Stimulated activated naive CD4-positive, alpha-beta T cell (primary cell): ENCODE measurements around the gene BCR.
"Not testable (repeated sequence)": the region's sequence is repeated elsewhere in the genome, so short reads cannot be mapped to it uniquely, and the experiment has no call there.

ENCODE experiments used
- DNase-seq, 6 experiments: peaks; one replicate each; lab custom pipeline; 2025; lab: John Stamatoyannopoulos, UW

BCR gene

DNA sequence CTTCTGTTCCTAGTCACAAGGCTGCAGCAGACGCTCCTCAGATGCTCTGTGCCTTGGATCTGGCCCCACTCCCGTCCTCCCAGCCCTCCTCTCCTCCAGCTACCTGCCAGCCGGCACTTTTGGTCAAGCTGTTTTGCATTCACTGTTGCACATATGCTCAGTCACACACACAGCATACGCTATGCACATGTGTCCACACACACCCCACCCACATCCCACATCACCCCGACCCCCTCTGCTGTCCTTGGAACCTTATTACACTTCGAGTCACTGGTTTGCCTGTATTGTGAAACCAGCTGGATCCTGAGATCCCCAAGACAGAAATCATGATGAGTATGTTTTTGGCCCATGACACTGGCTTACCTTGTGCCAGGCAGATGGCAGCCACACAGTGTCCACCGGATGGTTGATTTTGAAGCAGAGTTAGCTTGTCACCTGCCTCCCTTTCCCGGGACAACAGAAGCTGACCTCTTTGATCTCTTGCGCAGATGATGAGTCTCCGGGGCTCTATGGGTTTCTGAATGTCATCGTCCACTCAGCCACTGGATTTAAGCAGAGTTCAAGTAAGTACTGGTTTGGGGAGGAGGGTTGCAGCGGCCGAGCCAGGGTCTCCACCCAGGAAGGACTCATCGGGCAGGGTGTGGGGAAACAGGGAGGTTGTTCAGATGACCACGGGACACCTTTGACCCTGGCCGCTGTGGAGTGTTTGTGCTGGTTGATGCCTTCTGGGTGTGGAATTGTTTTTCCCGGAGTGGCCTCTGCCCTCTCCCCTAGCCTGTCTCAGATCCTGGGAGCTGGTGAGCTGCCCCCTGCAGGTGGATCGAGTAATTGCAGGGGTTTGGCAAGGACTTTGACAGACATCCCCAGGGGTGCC, 109.8 kb downstream of the BCR start:
- peak; percentile 7 to 58 (median 42) for DNase-seq

DNA sequence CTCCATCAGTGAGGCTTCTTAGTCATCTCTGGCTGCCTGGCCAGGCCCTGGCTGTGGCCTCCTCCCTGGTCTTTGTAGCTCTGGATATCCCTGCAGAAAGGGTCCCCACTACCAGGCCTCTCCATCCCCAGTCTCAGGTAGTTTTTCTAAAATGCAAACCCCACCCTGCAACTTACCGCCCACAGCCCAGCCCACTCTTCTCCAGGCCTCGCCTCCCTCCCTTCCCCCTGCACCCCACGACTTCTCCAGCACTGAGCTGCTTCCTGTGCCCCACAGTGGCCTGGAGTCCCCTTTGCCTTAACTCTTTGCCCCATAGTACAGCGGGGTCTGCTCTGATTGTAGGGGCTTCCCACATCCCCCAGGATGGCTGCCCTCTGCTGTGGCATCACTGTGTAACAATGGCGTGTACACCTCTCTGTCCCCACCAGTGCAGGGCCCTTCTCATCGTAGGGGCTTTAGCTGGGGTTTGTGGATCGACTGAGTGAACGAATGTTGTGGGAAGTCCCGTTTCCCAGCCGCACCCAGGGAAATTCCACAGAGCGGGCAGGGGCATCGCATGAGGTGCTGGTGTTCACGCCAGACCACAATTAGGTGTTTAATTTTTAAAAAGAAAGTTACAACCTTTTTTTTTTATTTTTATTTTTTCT, 111.6 kb downstream of the BCR start:
- no peak for DNase-seq

DNA sequence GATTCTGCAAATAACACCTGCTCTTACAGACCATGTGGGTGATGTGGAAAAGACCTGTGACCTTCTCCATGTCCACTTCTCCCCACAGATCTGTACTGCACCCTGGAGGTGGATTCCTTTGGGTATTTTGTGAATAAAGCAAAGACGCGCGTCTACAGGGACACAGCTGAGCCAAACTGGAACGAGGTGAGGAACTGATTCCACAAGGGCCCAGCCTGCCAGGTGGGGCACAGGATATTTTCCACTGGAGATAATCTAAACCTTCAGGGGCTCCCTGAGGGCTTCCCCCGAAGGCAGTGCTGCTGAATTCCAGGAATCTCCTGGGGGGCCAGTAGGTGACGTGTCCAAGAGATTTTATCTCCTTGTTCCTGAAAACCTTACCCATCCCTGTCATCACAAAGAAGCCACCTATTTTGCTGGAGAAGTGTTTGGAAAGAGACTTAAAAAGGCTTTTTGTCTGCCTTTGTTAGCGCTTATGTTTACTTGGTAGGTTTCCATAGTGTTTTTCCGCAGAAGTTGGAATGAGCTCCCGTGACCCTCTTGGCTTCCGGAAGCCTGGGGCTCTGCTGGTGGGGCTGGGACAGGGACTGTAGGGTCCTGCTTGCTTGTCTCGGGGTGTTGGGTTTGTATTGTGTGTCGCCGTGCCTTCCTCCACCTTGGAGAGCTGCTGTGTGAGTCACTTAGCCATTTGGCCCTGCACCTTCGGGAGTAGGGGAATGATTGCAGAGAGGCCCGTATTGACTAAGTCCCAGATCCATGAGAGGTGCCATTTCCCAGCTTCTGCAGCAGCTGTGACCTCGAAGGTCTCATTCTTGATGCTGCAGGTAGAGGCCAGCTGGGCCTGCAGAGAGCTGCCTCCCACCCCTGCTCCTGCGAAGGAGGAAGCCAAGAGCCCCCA, 112.4 kb downstream of the BCR start:
- no peak for DNase-seq

DNA sequence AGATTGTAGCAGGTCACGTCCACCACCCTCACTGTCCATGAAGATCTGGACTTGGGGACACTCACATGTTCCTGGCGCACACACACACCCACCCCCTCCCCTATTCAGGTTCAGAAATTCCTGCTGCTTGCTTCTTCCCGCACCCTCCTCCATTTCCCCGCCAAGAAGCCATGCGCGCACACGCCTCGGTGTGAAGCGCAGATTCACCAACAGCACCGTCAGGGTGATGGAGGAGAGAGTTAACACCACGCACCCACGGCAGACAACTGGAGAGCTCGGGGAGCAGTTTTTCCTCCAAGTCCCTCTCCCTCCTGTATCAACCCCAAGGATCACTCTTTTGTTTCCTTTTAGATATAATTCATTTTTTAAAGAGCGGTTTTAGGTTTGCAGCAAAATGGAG, 113.4 kb downstream of the BCR start:
- no peak for DNase-seq

DNA sequence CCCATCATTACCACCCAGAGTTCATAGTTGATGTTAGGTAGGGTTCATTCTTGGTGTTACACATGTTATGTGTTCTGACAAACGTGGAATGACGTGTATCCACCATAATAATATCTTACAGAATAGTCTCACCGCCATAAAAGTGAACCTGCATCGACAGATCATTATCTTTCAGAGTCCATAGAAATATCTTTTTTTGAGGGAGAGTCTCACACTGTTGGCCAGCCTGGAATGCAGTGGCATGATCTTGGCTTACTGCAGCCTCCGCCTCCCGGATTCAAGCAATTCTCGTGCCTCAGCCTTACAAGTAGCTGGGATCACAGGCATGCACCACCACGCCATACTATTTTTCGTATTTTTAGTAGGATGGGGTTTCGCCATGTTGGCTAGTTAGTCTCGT, 113.9 kb downstream of the BCR start:
- no peak for DNase-seq

DNA sequence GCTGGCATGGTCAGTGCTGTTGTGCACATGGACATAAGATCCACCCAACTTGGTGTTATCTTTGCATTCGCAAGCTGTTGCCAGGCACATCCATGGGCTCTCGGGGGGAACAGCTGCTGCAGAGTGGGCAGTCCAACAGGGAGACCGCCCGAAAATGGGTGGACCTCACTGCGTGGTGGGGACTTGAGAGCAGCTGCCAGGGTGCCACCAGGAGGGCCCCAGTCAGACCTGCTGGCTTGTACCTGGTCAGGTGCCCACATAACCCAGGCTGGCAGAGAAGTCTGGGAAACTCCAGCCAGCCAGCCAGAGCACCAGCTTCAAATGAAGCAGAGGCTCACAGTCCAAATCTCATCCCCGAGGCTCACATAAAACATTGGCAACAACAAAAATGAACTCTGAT, 120.2 kb downstream of the BCR start:
- DNase-seq, result no peak

DNA sequence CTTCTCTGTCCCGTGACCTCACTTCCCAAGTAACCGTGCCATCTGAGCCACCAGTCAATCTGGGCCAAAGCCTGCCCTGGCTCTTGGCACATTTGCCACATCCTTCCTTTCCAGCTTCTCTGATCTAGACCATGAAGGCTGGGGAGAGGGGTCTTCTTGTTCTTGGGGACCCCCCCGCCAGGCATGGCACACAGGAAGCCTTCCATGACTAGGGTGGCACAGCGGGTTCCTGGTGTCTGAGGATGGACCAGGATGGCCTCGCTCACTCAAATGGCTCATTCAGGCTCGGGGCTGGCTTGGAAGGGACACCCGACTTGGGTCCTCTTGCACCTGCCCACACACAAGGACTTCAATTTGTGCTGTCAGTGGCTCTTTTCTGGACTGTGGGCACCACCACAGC, 121.3 kb downstream of the BCR start:
- DNase-seq, result no peak

- DNase-seq, result no peak
Observed at GRCh38 chr22:23302171-23303002, 122.1 kb downstream of the BCR start.

DNA sequence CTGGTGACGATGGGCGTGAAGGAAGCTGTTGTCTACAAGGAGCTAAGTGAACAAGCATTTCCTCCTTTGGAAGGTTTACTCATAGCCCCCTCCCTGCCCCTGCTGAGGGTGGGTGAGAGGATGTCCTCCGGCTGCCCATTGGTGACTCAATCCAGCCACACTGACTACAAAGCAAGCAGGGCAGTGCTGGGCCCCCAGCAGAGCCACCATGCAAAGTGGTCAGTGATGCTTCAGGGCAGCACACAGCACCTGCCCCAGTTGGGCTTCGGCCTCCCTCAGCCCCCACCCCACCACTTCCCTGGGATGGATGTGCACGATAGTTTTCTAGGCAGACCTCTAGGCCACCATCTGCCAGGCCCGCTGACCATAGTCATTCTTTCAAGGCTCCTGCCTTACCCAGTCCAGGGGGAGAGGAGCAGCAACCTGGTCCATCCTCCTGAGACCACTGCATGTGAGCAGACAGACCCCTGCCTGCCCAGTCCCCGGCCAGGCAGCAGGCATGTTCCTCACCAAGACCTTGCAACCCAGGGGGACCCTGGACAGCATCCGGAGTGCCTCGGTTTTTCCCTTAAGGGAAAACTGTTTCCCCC, 125.1 kb downstream of the BCR start:
- no peak for DNase-seq

- DNase-seq, result no peak
Observed at GRCh38 chr22:23305922-23306374, 125.6 kb downstream of the BCR start.

DNA sequence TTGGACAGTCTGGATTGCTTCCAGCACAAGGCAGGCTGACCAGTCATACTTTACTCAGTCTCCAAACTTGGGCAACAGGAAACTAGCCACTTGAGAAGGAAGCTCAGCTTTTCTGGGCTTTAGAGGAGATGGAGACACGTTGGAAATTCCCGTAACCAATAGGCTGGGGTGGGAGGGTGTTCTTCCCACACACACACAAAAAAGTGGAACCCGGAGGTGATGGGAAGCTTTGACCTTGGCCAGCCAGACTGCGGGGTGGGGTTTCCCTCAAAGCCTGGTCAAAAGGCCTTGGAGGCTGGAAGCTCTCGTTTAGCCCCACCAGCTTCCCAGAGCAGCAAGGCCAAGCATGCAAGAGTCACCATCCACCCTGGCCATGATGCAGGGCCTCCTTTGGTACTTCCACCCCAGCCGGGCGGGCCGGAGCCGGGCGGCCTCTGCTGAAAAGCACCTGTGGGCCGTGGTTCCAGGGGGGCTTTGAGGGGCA, 126.2 kb downstream of the BCR start:
- DNase-seq, result no peak

DNA sequence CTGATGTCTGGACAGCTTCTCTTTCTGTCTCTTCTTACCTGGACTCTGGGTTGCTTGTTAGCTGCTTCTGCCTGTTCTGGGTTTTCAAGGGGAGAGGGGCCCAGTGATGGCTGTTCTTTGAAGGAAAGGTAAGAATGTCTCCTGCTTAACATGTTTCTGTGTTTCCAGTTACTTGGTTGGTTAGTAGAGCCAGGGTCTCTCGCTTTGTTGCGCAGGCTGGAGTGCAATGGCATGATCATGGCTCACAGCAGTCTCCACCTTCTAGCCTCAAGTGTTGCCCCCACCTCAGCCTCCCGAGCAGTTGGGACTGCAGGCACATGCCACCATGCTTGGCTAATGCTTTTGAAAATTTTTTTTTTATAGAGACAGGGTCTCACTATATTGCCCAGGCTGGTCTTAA, 126.6 kb downstream of the BCR start:
- no peak for DNase-seq

DNA sequence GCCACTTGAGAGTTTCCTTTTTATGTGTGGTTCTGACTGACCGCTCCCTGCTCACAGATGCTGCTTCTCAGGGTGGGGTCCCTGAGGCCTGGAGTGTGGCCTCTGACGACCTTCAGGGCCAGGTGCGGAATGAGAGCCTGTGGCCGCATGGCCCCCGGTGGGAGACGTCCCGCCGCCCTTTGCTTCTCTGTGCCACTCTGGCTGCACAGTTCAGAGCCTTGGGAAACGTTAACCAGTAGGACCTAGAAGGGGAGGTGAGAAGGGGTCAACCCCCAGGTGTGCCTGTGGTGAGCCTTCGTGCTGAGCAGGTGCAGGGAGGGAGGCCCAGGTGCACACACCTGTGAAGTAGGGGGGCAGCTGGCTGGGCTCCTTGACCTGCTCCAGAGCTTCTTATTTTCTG, 127.2 kb downstream of the BCR start:
- not testable (repeated sequence) for DNase-seq

GRCh38 chr22:23309261-23309660, 129.0 kb downstream of the BCR start:
- not testable (repeated sequence) for DNase-seq

DNA sequence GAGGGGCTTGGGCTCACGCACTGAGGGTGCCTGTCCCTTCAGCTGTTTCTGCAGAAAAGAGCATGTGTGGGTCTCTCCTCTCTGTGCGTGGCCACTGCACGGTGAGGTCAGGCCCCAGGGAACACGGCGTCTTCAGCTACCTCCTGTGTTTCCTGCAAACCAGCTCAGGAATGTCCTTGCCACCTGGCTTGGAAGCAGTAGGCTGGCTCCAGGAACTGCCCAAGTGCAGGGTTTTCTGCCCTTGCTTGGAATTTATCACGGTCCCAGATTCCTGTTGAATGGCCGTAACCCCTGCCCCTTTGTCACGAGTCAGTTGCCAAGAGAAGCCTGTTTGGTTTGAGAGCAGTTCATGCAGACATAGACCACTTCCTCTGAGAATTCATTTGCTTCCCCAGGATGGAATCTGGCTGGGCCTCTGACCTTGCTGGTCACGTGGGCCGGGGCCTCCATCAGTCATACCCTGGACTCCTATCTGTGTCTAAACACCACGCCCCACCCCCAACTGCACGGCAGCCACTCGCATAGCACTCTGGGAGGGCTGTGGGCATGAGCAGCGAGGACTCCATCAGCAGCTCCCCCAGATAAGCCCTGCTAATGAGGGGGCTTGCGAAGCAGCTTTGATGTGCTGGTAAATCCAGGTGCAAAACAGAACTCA, 130.3 kb downstream of the BCR start:
- DNase-seq, result not testable (repeated sequence)

GRCh38 chr22:23311635-23312420, 131.5 kb downstream of the BCR start:
- DNase-seq, result not testable (repeated sequence)

- DNase-seq, result no peak
Observed at GRCh38 chr22:23313791-23314567, 133.7 kb downstream of the BCR start.

DNA sequence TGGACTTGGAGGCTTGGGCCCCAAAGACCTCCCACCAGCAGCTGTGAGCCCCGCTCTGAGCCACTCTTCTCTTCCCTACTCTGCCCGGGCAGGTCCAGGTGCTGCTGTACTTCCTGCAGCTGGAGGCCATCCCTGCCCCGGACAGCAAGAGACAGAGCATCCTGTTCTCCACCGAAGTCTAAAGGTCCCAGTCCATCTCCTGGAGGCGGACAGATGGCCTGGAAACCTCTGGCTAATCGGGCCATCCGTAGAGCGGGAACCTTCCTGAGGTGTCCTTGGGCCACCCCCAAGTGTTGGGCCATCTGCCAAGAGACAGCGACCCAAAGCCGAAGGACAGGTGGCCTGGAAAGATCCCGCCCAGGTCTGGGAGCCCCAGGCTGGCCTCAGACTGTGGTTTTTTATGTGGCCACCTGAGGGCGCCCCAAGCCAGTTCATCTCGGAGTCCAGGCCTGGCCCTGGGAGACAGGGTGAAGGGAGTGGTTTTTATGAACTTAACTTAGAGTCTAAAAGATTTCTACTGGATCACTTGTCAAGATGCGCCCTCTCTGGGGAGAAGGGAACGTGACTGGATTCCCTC, 135.1 kb downstream of the BCR start:
- peak in 5 of 6 experiments; percentile 5 to 57 (median 42) for DNase-seq
